Panc1 (cell line): ENCODE data around the gene SNX7.

ENCODE experiments used
- POLR2AphosphoS5 ChIP-seq: IDR thresholded peaks from 2 replicates; pipeline ENCODE4 v1.6.1; 2012; ENCODE audit warnings: mild to moderate bottlenecking, low read depth, low read length, moderate library complexity
- TCF7L2 ChIP-seq: IDR thresholded peaks from 2 replicates; pipeline ENCODE4 v1.6.1; 2011; ENCODE audit warnings: mild to moderate bottlenecking, low read depth, low read length, inconsistent platforms
- TF ChIP-seq, protein P1 (sequence below): fragments of 450-650 bp; IDR thresholded peaks from 2 replicates; pipeline ENCODE4 v1.5.1; 2017; ENCODE audit warnings: mild to moderate bottlenecking

DNA sequence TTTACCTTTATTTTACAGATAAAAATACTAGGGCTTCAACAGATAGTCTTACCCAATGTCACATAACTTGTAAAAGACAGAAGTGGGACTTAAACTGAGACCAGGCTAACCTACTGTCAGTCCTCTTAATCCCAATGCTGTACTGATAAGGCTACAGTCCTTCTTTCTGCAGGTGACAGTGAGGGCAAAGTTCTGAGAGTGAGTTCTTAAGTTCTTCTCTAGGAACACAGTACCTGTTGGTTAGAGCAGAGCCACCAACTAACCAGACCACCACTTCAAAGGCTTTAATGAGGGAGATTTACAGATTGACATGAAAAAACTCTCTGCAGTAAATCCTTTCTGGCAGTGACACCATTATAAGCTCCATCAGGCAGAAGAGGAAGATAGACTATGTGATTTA, 74.2 kb downstream of the SNX7 start:
- TF ChIP-seq, protein P1, sequence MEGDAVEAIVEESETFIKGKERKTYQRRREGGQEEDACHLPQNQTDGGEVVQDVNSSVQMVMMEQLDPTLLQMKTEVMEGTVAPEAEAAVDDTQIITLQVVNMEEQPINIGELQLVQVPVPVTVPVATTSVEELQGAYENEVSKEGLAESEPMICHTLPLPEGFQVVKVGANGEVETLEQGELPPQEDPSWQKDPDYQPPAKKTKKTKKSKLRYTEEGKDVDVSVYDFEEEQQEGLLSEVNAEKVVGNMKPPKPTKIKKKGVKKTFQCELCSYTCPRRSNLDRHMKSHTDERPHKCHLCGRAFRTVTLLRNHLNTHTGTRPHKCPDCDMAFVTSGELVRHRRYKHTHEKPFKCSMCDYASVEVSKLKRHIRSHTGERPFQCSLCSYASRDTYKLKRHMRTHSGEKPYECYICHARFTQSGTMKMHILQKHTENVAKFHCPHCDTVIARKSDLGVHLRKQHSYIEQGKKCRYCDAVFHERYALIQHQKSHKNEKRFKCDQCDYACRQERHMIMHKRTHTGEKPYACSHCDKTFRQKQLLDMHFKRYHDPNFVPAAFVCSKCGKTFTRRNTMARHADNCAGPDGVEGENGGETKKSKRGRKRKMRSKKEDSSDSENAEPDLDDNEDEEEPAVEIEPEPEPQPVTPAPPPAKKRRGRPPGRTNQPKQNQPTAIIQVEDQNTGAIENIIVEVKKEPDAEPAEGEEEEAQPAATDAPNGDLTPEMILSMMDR: no peak
- no peak for TF ChIP-seq TCF7L2
- TF ChIP-seq POLR2AphosphoS5: no peak
